Upper lobe of left lung (tissue), 4 donors: ENCODE measurements around the gene GRAMD4.

Source experiments
- CTCF ChIP-seq, 6 experiments: fragments of 450-650 bp in 4 of 6; fragments of 200-600 bp in 2 of 6; sonication (generic) in 2 of 6; IDR thresholded peaks; one replicate each; pipeline ENCODE4 v1.5.1; 2016 to 2019; ENCODE audit warnings: antibody characterized with exemption in 6 of 6
- EP300 ChIP-seq, 4 donors: sonication (generic); formaldehyde crosslinking; IDR thresholded peaks; one replicate each; pipeline ENCODE4 v1.5.1; 2017; ENCODE audit warnings: antibody characterized with exemption in 4 of 4, control low read depth in 2 of 4
- POLR2A ChIP-seq, 4 donors: fragments of 450-650 bp; IDR thresholded peaks; one replicate each; pipeline ENCODE4 v1.5.1; 2016 to 2017; ENCODE audit warnings: antibody characterized with exemption in 4 of 4, mild to moderate bottlenecking in 2 of 4
- POLR2AphosphoS5 ChIP-seq, 2 donors: sonication (generic); formaldehyde crosslinking; IDR thresholded peaks; one replicate each; pipeline ENCODE4 v1.5.1; 2017; ENCODE audit warnings: antibody characterized with exemption in 2 of 2

GRCh38 chr22:46594947-46595298, 25.3 kb upstream of the GRAMD4 start:
- no peak for TF ChIP-seq POLR2A (IDR thresholded peaks at IDR 0.05)
- TF ChIP-seq EP300 (IDR thresholded peaks at IDR 0.05), result no peak
- TF ChIP-seq CTCF (IDR thresholded peaks at IDR 0.05), result no peak
- no peak for TF ChIP-seq POLR2AphosphoS5 (IDR thresholded peaks at IDR 0.05)
